PFSK-1 (cell line): Measurements from ENCODE around the gene PTP4A2.
A peak's percentile ranks its signal among the peaks of the same experiment; 100 is the strongest.

Source experiments
- FOXP2 ChIP-seq: optimal IDR thresholded peaks from 2 replicates; pipeline ENCODE3; 2011; ENCODE audit warnings: borderline replicate concordance, control low read depth, inconsistent platforms; ENCODE audit not compliant: insufficient read depth; ENCODE audit errors: extremely low read length, extremely low read depth
- POLR2AphosphoS5 ChIP-seq: IDR thresholded peaks from 2 replicates; pipeline ENCODE4 v1.6.1; 2012; ENCODE audit warnings: low read depth, mild to moderate bottlenecking, control low read depth, low read length, moderate library complexity
- SIN3A ChIP-seq: IDR thresholded peaks from 2 replicates; pipeline ENCODE4 v1.6.1; 2012; ENCODE audit warnings: mild to moderate bottlenecking, low read length, moderate library complexity, borderline replicate concordance; ENCODE audit not compliant: insufficient read depth
- TAF1 ChIP-seq: IDR thresholded peaks from 2 replicates; pipeline ENCODE4 v1.6.1; 2012; ENCODE audit warnings: low read length, control low read depth, borderline replicate concordance; ENCODE audit not compliant: insufficient read depth
- TF ChIP-seq, protein P1 (sequence below), 2 experiments: IDR thresholded peaks; 2 replicates each; pipeline versions ENCODE4 v1.6.1 to v1.8.0; 2011 to 2012; ENCODE audit warnings: low read depth in 2 of 2, low read length in 2 of 2, control low read depth in 1 of 2, inconsistent platforms in 1 of 2, mild to moderate bottlenecking in 1 of 2, moderate library complexity in 1 of 2; ENCODE audit not compliant: insufficient read depth in 1 of 2

PTP4A2 gene

GRCh38 chr1:31932491-31933316 is 5.5 kb downstream of the PTP4A2 start:
- TF ChIP-seq TAF1 (no peak), SIN3A (0 out of 2 replicates have a peak, but pooled peaks have one; percentile 44), FOXP2 (no peak)

DNA sequence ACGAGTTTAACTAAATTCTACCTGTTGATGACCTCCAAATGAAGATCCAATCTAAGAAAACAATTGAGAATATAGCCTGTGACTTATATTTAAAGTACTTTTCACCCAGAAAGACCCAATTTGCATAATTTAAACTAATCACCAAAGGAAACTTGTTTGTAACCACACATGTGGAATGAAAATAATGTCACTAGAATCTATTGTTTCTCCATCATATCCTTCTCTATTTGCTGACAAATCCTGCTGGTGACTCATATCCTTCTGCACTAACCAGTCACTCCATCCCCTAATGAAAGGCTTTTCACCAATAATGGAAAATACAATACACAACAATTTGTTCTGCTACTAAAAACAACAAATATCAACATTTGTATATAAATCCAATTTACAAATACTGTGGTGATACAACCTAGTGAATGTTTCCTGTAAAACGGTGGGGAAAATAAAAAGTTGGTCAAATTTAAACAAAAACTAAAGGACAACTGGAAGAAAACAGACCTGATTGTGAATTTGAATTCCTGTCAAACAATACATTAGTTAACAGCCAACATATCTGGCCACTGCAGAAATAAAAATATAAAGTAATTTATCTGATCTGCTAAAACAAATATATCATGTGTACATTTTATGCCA is 6.5 kb downstream of the PTP4A2 start:
- TF ChIP-seq SIN3A: peak; percentile 33; the same call in 1 of the 2 replicates
- TF ChIP-seq, protein P1, sequence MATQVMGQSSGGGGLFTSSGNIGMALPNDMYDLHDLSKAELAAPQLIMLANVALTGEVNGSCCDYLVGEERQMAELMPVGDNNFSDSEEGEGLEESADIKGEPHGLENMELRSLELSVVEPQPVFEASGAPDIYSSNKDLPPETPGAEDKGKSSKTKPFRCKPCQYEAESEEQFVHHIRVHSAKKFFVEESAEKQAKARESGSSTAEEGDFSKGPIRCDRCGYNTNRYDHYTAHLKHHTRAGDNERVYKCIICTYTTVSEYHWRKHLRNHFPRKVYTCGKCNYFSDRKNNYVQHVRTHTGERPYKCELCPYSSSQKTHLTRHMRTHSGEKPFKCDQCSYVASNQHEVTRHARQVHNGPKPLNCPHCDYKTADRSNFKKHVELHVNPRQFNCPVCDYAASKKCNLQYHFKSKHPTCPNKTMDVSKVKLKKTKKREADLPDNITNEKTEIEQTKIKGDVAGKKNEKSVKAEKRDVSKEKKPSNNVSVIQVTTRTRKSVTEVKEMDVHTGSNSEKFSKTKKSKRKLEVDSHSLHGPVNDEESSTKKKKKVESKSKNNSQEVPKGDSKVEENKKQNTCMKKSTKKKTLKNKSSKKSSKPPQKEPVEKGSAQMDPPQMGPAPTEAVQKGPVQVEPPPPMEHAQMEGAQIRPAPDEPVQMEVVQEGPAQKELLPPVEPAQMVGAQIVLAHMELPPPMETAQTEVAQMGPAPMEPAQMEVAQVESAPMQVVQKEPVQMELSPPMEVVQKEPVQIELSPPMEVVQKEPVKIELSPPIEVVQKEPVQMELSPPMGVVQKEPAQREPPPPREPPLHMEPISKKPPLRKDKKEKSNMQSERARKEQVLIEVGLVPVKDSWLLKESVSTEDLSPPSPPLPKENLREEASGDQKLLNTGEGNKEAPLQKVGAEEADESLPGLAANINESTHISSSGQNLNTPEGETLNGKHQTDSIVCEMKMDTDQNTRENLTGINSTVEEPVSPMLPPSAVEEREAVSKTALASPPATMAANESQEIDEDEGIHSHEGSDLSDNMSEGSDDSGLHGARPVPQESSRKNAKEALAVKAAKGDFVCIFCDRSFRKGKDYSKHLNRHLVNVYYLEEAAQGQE (IDR thresholded peaks at IDR 0.05; ENCODE audit: insufficient read depth in 1 of 2, low read depth in 2 of 2, low read length in 2 of 2): no peak

- TF ChIP-seq FOXP2 (no peak), POLR2AphosphoS5 (no peak), SIN3A (no peak), TAF1 (no peak)
- TF ChIP-seq, protein P1 (IDR thresholded peaks at IDR 0.05; ENCODE audit: insufficient read depth in 1 of 2, low read depth in 2 of 2, low read length in 2 of 2): no peak
Observed at GRCh38 chr1:31930836-31931592, 7.2 kb downstream of the PTP4A2 start.

- TF ChIP-seq TAF1 (no peak), POLR2AphosphoS5 (no peak), SIN3A (no peak), FOXP2 (no peak)
- TF ChIP-seq, protein P1 (IDR thresholded peaks at IDR 0.05; ENCODE audit: insufficient read depth in 1 of 2, low read depth in 2 of 2, low read length in 2 of 2): no peak
Observed at GRCh38 chr1:31927661-31927980, 10.5 kb downstream of the PTP4A2 start.

DNA sequence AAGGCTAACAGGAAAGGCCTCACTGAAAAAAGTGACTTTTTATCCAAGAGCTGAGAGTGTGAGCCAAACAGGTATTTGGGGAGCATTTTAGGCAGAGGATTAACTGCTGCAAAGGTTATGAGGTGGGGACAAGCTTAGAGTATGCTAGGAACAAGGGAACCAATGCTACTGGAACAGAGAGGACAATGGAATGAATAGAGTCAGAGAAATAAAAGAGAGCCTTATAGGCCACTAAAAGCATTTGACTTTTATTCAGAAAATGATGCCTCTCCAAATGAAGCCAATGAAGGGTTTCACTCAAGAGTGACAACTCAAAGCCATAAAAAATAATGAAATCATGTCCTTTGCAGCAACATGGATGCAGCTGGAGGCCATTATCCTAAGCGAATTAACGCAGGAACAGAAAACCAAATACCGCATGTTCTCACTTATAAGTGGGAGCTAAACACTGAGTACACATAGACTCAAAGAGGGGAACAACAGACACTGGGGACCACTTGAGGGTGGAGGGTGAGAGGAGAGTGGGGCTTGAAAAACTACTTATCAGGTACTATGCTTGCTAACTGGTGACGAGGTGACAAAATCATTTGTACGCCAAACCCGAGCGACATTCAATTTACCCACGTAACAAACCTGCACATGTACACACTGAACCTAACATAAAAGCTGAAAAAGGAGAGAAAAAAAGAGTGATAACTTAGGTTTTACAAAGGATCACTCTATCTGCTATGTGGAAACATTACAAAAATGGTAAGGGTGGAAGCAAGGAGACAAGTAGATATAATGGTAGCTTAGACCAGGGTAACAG is 11.1 kb downstream of the PTP4A2 start:
- TF ChIP-seq FOXP2 (no peak), POLR2AphosphoS5 (no peak), TAF1 (no peak), SIN3A (no peak)
- TF ChIP-seq, protein P1 (IDR thresholded peaks at IDR 0.05; ENCODE audit: insufficient read depth in 1 of 2, low read depth in 2 of 2, low read length in 2 of 2): no peak
